Thyroid gland (tissue), 4 donors: ENCODE results near the gene MRPL21. TPM values are rescaled to one million over a fixed set of nuclear protein-coding genes. Genes with fewer than 3 reads are reported as not detected.

Experiments used
- DNase-seq, 2 donors: peaks; one replicate each; pipeline ENCODE4 v3.0.0-alpha.2; 2019
- H3K27ac ChIP-seq, 3 donors: fragments of 200-600 bp; sonication (generic); 1 replicate in 2 of 3; 2 replicates in 1 of 3; pipeline ENCODE4 v1.5.1; 2016 to 2019; ENCODE audit warnings: mild to moderate bottlenecking in 1 of 3, moderate library complexity in 1 of 3
- H3K27me3 ChIP-seq: fragments of 200-600 bp; sonication (generic); one replicate; pipeline ENCODE4 v1.5.1; 2019
- H3K36me3 ChIP-seq, 2 donors: fragments of 200-600 bp; sonication (generic); one replicate each; pipeline ENCODE4 v1.5.1; 2016 to 2019
- H3K4me1 ChIP-seq, 2 donors: fragments of 200-600 bp; sonication (generic); one replicate each; pipeline ENCODE4 v1.5.1; 2017 to 2019
- H3K4me3 ChIP-seq, 3 donors: fragments of 200-600 bp; sonication (generic); replicated peaks in 1 of 3; 1 replicate in 2 of 3; 2 replicates in 1 of 3; pipeline ENCODE4 v1.5.1; 2016; ENCODE audit warnings: mild to moderate bottlenecking in 1 of 3
- H3K9me3 ChIP-seq: fragments of 200-600 bp; sonication (generic); one replicate; pipeline ENCODE4 v1.5.1; 2017
- POLR2A ChIP-seq, 2 donors: fragments of 450-650 bp; IDR thresholded peaks; one replicate each; pipeline ENCODE4 v1.6.1; 2017; ENCODE audit warnings: antibody characterized with exemption in 2 of 2, mild to moderate bottlenecking in 2 of 2, moderate library complexity in 1 of 2
- WGBS, 2 donors: methylation state at CpG; one replicate each; pipeline ENCODE4 v1.1.5; 2017; 5-methylcytosine and 5-hydroxymethylcytosine counted together
- intact Hi-C: fragments of 100-400 bp; cut with DNase I; formaldehyde crosslinking; loops from one replicate; pipeline ENCODE4 v1.15.1; 2023
- total RNA-seq, 4 donors: library from RNA; depleted of rRNA; stranded (reverse); fragments of >200 nt; gene quantifications; one replicate each; pipeline ENCODE4 v1.2.3, GENCODE V29; 2016
- TF ChIP-seq, protein P1 (sequence below), 6 experiments: fragments of 200-600 bp in 3 of 6; fragments of 450-650 bp in 3 of 6; sonication (generic) in 3 of 6; IDR thresholded peaks; one replicate each; pipeline ENCODE4 v1.5.1; 2016 to 2019; ENCODE audit warnings: antibody characterized with exemption in 6 of 6, mild to moderate bottlenecking in 2 of 6, inconsistent platforms in 1 of 6, moderate library complexity in 1 of 6

The MRPL21 gene
- total RNA-seq, 4 donors from 2014 or later, result 24.0 to 86.6 (median 65.6) TPM

DNA sequence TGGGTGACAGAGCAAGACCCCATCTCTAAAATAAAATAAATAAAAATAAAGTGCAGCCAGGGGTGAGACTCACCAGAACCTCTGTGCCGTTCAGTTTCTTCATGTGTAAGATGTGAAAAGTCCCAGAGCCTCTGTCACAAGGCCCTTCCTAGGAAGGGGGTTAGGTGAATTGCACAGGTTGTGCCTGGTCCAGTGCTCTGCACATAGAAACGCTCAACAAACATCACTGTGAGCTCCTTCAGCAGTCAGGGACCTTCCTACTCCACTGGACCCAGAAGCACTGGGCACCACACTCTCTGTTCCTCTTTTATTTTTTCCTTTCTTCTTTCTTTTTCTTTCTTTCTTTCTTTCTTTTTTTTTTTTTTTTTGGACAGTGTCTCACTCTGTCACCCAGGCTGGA is 22.3 kb downstream of the MRPL21 start:
- no peaks in the 10 kb centered on the region for H3K4me1 ChIP-seq
- WGBS, 2 donors, result 95 to 96% methylated on average over 2 of the region's 2 CpGs
- no peaks in the 10 kb centered on the region for H3K36me3 ChIP-seq
- H3K27me3 ChIP-seq, result no peaks in the 10 kb centered on the region
- H3K4me3 ChIP-seq, result no peak overlapping the region
- no peaks in the 10 kb centered on the region for H3K9me3 ChIP-seq
- H3K27ac ChIP-seq, result no peak overlapping the region
- intact Hi-C loops, result no loop called here
- no peak for TF ChIP-seq POLR2A (IDR thresholded peaks at IDR 0.05)
- TF ChIP-seq, protein P1, sequence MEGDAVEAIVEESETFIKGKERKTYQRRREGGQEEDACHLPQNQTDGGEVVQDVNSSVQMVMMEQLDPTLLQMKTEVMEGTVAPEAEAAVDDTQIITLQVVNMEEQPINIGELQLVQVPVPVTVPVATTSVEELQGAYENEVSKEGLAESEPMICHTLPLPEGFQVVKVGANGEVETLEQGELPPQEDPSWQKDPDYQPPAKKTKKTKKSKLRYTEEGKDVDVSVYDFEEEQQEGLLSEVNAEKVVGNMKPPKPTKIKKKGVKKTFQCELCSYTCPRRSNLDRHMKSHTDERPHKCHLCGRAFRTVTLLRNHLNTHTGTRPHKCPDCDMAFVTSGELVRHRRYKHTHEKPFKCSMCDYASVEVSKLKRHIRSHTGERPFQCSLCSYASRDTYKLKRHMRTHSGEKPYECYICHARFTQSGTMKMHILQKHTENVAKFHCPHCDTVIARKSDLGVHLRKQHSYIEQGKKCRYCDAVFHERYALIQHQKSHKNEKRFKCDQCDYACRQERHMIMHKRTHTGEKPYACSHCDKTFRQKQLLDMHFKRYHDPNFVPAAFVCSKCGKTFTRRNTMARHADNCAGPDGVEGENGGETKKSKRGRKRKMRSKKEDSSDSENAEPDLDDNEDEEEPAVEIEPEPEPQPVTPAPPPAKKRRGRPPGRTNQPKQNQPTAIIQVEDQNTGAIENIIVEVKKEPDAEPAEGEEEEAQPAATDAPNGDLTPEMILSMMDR (IDR thresholded peaks at IDR 0.05), result no peak
- no peak for DNase-seq

GRCh38 chr11:68880851-68881250 is 22.8 kb downstream of the MRPL21 start:
- Histone ChIP-seq H3K27me3 (no peaks in the 10 kb centered on the region), H3K9me3 (no peaks in the 10 kb centered on the region), H3K27ac (no peak overlapping the region), H3K4me1 (no peaks in the 10 kb centered on the region), H3K4me3 (no peak overlapping the region), H3K36me3 (no peaks in the 10 kb centered on the region)
- intact Hi-C loops, result no loop called here
- no peak for DNase-seq
- 95% methylated on average over 3 to 5 of the region's 5 CpGs for WGBS, 2 donors
- TF ChIP-seq POLR2A (IDR thresholded peaks at IDR 0.05), result no peak
- TF ChIP-seq, protein P1 (IDR thresholded peaks at IDR 0.05), result no peak

DNA sequence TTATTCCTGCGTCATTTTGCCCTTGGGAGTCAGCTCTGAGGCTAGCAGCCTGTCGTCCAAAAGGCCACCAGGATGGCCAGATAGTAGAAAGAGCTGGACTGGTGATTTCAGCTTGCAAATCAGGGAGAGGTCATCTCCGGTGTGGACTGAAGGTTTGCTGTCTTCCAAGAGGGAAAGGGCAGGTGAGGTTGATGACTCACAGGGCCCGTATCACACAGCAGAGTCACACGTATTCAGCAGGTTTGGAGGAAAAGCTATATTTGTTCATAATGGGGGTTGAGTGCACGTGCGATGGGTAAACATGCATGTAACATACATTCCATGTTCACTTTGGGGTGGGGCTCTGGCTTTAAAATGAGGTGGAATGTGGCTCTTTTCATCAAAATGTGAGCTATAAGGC is 25.6 kb downstream of the MRPL21 start:
- Histone ChIP-seq H3K4me3 (no peak overlapping the region), H3K27me3 (no peaks in the 10 kb centered on the region), H3K27ac (no peak overlapping the region), H3K4me1 (peaks cover 0 to 2% of the 10 kb centered on the region in 2 donors), H3K9me3 (no peaks in the 10 kb centered on the region), H3K36me3 (no peaks in the 10 kb centered on the region)
- DNase-seq, result no peak
- intact Hi-C loops, result no loop called here
- WGBS, 2 donors, result 85 to 87% methylated on average over 7 of the region's 7 CpGs
- TF ChIP-seq POLR2A (IDR thresholded peaks at IDR 0.05), result no peak
- TF ChIP-seq, protein P1 (IDR thresholded peaks at IDR 0.05), result no peak

GRCh38 chr11:68872216-68873003 is 31.2 kb downstream of the MRPL21 start:
- H3K4me3 ChIP-seq, result no peak overlapping the region
- peaks cover 5 to 19% of the 10 kb centered on the region in 2 donors for H3K4me1 ChIP-seq
- H3K9me3 ChIP-seq, result no peaks in the 10 kb centered on the region
- no peaks in the 10 kb centered on the region for H3K36me3 ChIP-seq
- H3K27ac ChIP-seq, result no peak overlapping the region
- H3K27me3 ChIP-seq, result no peaks in the 10 kb centered on the region
- TF ChIP-seq, protein P1 (IDR thresholded peaks at IDR 0.05), result no peak
- TF ChIP-seq POLR2A (IDR thresholded peaks at IDR 0.05), result no peak
- WGBS, 2 donors, result 55 to 56% methylated on average over 12 of the region's 12 CpGs
- DNase-seq, result no peak
- intact Hi-C loops, result no loop called here

- no peak for DNase-seq
- 67 to 77% methylated on average over 9 of the region's 9 CpGs for WGBS, 2 donors
- Histone ChIP-seq H3K27me3 (no peaks in the 10 kb centered on the region), H3K4me3 (peak overlapping the region in 1 of 3 donors; percentile 13), H3K4me1 (peaks cover 5 to 19% of the 10 kb centered on the region in 2 donors), H3K36me3 (no peaks in the 10 kb centered on the region), H3K9me3 (no peaks in the 10 kb centered on the region), H3K27ac (peak overlapping the region in 1 of 3 donors; percentile 42)
- TF ChIP-seq, protein P1 (IDR thresholded peaks at IDR 0.05), result no peak
- TF ChIP-seq POLR2A (IDR thresholded peaks at IDR 0.05), result no peak
- intact Hi-C loops, result no loop called here
These were observed 33.2 kb downstream of the MRPL21 start for GRCh38 chr11:68870470-68870869.
